Mucosa of descending colon (tissue), 3 donors: ENCODE results near the gene ST7. TPM values are rescaled to one million over a fixed set of nuclear protein-coding genes. Genes with fewer than 3 reads are reported as not detected.
A peak's percentile ranks its signal among the peaks of the same experiment; 100 is the strongest.
"Not testable (repeated sequence)": the region's sequence is repeated elsewhere in the genome, so short reads cannot be mapped to it uniquely, and the experiment has no call there.

Experiments
- ATAC-seq: fragments of 200-7000 bp; cut with Tn5 transposase; one replicate; pipeline ENCODE4 v1.9.1; 2020; ENCODE audit warnings: mild to moderate bottlenecking, moderate library complexity
- DNase-seq, 3 donors: peaks; one replicate each; pipeline ENCODE4 v3.0.0-alpha.2; 2020
- H3K36me3 ChIP-seq: fragments of 200-600 bp; one replicate; pipeline ENCODE4 v1.8.0; 2021; ENCODE audit warnings: low read depth, mild to moderate bottlenecking
- H3K4me1 ChIP-seq: fragments of 200-600 bp; one replicate; pipeline ENCODE4 v1.8.0; 2021; ENCODE audit warnings: low read depth, mild to moderate bottlenecking
- H3K4me3 ChIP-seq: fragments of 200-600 bp; one replicate; pipeline ENCODE4 v1.8.0; 2021; ENCODE audit warnings: mild to moderate bottlenecking
- H3K9me3 ChIP-seq: fragments of 200-600 bp; one replicate; pipeline ENCODE4 v1.8.0; 2021; ENCODE audit warnings: mild to moderate bottlenecking
- intact Hi-C, 2 donors: fragments of 100-400 bp; cut with DNase I in 1 of 2; cut with micrococcal nuclease in 1 of 2; formaldehyde crosslinking; loops; one replicate each; pipeline versions ENCODE4 v1.11.0 to v1.11.1; 2022; cut with DNase I, micrococcal nuclease
- total RNA-seq, 3 donors: library from RNA; stranded (reverse); fragmentation: NEBNext Ultra II Directional in 2 of 3; extraction: Animal tissue kit (Norgen Biotek cat#: 25700) in 2 of 3; gene quantifications; one replicate each; pipeline versions ENCODE4 v1.2.1 to v1.2.4, GENCODE V29; 2021 to 2023
- TF ChIP-seq, protein P1 (sequence below): fragments of 200-600 bp; IDR thresholded peaks from one replicate; pipeline ENCODE4 v1.8.0; 2022; ENCODE audit warnings: antibody characterized with exemption, mild to moderate bottlenecking
- donor health status: DM: no; HTN: no; CAD: no; lungs with moderate emphysema.
- donor health status: DM: no; HTN: no; CAD: no.
- donor health status: DM: no; HTN: yes; CAD: no.

ST7 gene
- total RNA-seq, 3 donors from 2014 or later, result 10.1 to 22.0 (median 11.3) TPM

DNA sequence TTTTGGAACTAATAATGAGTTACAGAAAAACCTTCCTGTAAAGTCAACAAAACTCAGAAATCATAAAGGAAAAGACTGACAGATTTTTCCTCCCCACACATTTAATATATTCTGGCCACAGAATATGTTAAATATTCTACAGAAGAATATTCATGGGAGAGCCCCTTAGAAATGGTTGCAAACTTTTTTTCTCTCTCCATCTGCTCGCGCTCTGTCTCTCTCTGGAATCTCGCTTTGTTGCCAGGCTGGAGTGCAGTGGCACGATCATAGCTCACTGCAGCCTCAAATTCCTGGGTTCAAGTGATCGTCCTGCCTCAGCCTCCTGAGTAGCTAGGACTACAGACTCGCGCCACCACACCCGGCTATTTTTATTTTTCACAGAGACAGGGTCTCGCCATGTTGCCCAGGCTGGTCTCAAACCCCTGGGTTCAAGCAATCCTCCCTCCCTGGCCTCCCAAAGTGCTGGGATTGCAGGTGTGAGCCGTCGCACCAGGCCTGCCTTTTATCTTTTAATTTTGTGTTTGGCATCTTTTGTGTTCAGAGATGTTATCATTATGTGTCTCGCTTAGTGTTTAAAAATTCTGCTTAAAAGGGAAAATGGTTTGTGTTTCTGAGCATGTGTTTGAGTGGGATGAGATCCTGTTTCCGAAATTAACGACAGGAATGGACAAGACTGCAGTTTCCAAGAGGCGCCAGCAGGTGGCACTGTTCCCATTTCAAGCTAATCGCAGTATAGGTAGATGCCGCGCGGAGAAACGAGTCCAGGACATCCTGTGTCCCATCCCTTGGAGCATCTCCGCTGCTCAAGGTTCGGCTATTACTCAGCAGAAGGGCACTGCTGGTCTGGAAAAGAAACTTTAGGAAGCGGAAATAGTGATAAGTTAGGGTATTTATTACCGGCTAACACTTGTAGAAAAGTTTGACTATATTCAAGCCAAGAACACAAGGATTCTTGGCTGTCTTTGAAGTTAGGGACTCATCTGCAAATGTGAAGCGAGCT is 23.1 kb upstream of the ST7 start:
- peak; percentile 95 for ATAC-seq
- TF ChIP-seq, protein P1, sequence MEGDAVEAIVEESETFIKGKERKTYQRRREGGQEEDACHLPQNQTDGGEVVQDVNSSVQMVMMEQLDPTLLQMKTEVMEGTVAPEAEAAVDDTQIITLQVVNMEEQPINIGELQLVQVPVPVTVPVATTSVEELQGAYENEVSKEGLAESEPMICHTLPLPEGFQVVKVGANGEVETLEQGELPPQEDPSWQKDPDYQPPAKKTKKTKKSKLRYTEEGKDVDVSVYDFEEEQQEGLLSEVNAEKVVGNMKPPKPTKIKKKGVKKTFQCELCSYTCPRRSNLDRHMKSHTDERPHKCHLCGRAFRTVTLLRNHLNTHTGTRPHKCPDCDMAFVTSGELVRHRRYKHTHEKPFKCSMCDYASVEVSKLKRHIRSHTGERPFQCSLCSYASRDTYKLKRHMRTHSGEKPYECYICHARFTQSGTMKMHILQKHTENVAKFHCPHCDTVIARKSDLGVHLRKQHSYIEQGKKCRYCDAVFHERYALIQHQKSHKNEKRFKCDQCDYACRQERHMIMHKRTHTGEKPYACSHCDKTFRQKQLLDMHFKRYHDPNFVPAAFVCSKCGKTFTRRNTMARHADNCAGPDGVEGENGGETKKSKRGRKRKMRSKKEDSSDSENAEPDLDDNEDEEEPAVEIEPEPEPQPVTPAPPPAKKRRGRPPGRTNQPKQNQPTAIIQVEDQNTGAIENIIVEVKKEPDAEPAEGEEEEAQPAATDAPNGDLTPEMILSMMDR, result peak; percentile 88
- H3K4me3 ChIP-seq, result no peak overlapping the region
- no peaks in the 10 kb centered on the region for H3K9me3 ChIP-seq
- no peaks in the 10 kb centered on the region for H3K4me1 ChIP-seq
- H3K36me3 ChIP-seq, result no peaks in the 10 kb centered on the region
- DNase-seq, result peak; percentile 70 to 83 (median 81)
- intact Hi-C loops, result loop anchor here (5.0 to 10.0 kb wide), 2 partner anchors 57 to 195 kb away; no protein-coding TSS in a partner anchor

DNA sequence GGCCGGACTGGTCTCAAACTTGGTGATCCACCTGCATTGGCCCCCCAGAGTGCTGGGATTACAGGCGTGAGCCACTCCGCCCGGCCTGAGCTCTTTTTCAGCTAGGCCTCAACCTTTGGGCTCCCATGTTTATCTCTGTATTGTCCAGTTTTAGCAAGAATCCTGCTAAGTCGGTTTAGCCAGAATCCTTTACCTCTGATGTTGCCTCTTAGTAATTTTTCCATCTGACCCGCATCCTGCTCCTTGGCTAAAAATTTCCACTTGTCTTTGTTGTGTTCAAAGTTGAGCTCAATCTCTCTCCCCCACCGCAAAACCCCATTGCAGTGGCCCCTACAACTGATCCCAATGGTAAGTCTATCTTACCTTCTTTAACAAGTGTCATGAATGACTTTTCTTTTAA is 20.7 kb upstream of the ST7 start:
- H3K4me3 ChIP-seq, result no peak overlapping the region
- no peak for ATAC-seq
- TF ChIP-seq, protein P1, result no peak
- DNase-seq, result no peak
- no peaks in the 10 kb centered on the region for H3K9me3 ChIP-seq
- intact Hi-C loops, result no loop called here
- no peaks in the 10 kb centered on the region for H3K4me1 ChIP-seq
- no peaks in the 10 kb centered on the region for H3K36me3 ChIP-seq

DNA sequence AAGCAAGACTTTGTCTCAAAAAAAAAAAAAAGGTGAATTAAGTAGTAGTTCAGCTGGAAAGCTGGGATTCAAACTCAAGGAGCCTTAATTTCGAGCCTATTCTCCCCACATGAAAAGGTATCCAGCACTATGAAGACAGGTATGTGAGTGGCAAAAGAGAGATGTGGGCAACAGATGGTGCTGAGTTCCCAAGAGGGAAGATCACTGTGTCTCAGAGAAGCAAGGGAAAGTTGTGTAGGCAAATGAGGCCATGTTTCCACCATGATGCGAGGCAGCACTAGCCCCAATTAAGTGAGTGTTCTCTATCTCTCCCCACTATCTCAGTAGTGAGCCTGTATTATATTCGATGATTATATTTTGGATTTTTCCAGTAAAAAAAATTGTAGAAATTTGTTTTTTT is 19.8 kb upstream of the ST7 start:
- DNase-seq (no peak), ATAC-seq (no peak)
- Histone ChIP-seq H3K36me3 (no peaks in the 10 kb centered on the region), H3K4me1 (no peaks in the 10 kb centered on the region), H3K4me3 (no peak overlapping the region), H3K9me3 (no peaks in the 10 kb centered on the region)
- intact Hi-C loops, result no loop called here
- TF ChIP-seq, protein P1, result no peak

DNA sequence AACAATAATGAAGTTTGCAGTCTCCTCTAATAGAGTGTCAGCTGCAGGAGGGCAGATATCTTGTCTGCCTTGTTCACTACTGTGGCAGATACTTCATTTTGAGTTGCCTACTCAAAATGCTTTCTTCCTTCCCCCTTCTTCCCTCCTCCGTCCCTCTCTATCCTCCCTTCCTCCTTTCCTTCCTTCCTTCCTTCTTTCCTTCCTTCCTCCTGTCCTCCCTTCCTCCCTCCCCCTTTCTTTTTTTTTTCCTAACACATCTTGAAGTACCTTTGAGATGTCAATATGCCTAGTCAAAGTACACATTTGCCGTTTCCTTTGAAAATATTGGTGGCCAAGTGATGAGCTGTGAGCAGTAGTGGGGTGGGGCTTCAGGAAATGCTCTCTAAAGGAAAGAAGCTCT is 18.7 kb upstream of the ST7 start:
- DNase-seq (no peak), ATAC-seq (no peak)
- H3K9me3 ChIP-seq, result no peaks in the 10 kb centered on the region
- H3K4me3 ChIP-seq, result no peak overlapping the region
- intact Hi-C loops, result no loop called here
- TF ChIP-seq, protein P1, result no peak
- H3K36me3 ChIP-seq, result no peaks in the 10 kb centered on the region
- no peaks in the 10 kb centered on the region for H3K4me1 ChIP-seq

DNA sequence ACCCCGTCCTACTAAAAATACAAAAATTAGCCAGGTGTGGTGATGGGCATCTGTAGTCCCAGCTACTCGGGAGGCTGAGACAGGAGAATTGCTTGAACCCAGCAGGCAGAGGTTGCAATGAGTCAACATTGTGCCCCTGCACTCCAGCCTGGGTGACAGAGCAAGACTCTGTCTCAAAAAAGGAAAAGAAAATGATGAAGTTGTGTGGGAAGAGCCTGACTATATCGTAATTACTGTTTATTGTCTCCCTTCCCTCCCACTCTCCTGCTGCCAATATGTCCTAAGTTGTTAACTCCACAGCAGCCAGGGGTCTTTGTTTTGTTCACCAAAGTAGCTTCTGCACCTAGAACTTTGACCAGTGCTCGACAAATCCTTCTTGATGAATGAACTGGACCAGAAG is 16.5 kb upstream of the ST7 start:
- H3K4me3 ChIP-seq, DNase-seq, intact Hi-C loops, ATAC-seq, H3K4me1 ChIP-seq, H3K9me3 ChIP-seq, H3K36me3 ChIP-seq: not testable (repeated sequence)

DNA sequence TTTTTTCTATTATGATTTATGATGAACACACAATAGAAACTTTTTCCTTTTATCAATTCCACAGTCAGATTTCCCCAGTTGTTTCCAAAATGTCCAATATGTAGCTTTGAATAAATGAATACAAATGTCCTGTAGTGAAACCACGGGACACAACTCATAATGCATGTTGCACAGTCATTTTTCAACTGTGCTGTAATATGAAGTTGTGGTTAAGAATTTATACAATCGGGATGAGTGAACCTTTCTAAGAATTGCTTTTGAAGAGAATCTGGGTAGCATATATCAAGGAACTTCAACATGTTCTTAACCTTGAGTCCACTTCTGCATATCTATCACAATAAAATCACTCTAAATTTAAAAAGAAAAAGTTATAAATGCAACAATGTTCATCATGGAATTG is 14.6 kb upstream of the ST7 start:
- Histone ChIP-seq H3K36me3 (no peaks in the 10 kb centered on the region), H3K4me3 (no peak overlapping the region), H3K4me1 (no peaks in the 10 kb centered on the region), H3K9me3 (no peaks in the 10 kb centered on the region)
- TF ChIP-seq, protein P1, result no peak
- intact Hi-C loops, result no loop called here
- no peak for DNase-seq
- no peak for ATAC-seq
